Measurements from ENCODE around the gene FMO2.

The FMO2 gene

GRCh38 chr1:171185091-171185490, at the start of gene FMO2:
Gene FMO2 (plus strand): TSS chr1:171185300. CDS start chr1:171185714, 414 bp downstream.
- DNase-seq (ENCODE audit: low spot score): no peak

- DNase-seq (ENCODE audit: low spot score): no peak
Measured at GRCh38 chr1:171137580-171137979, 47.5 kb upstream of the FMO2 start.

- no peak for DNase-seq (ENCODE audit: low spot score)
Measured at GRCh38 chr1:171138980-171139379, 46.1 kb upstream of the FMO2 start.

GRCh38 chr1:171139890-171140289, 45.2 kb upstream of the FMO2 start:
- DNase-seq (ENCODE audit: low spot score): no peak

GRCh38 chr1:171140401-171140800, 44.7 kb upstream of the FMO2 start:
- no peak for DNase-seq (ENCODE audit: low spot score)

GRCh38 chr1:171140956-171141687, 44.0 kb upstream of the FMO2 start:
- DNase-seq (ENCODE audit: low spot score): no peak

- DNase-seq (ENCODE audit: low spot score): peak; percentile 38
Measured at GRCh38 chr1:171141688-171142415, 43.2 kb upstream of the FMO2 start.

GRCh38 chr1:171142416-171143385, 42.4 kb upstream of the FMO2 start:
- DNase-seq (ENCODE audit: low spot score): peak; percentile 15

- DNase-seq (ENCODE audit: low spot score): no peak
Measured at GRCh38 chr1:171150156-171150555, 34.9 kb upstream of the FMO2 start.

- no peak for DNase-seq (ENCODE audit: low spot score)
Measured at GRCh38 chr1:171152549-171152948, 32.6 kb upstream of the FMO2 start.

- DNase-seq (ENCODE audit: low spot score): no peak
Measured at GRCh38 chr1:171155484-171155883, 29.6 kb upstream of the FMO2 start.

GRCh38 chr1:171158096-171158495, 27.0 kb upstream of the FMO2 start:
- DNase-seq (ENCODE audit: low spot score): no peak

GRCh38 chr1:171158551-171158950, 26.5 kb upstream of the FMO2 start:
- no peak for DNase-seq (ENCODE audit: low spot score)

GRCh38 chr1:171159148-171159547, 26.0 kb upstream of the FMO2 start:
- DNase-seq (ENCODE audit: low spot score): no peak

GRCh38 chr1:171160211-171160610, 24.9 kb upstream of the FMO2 start:
- DNase-seq (ENCODE audit: low spot score): no peak

- DNase-seq (ENCODE audit: low spot score): no peak
Measured at GRCh38 chr1:171160639-171161354, 24.3 kb upstream of the FMO2 start.

GRCh38 chr1:171161431-171161830, 23.7 kb upstream of the FMO2 start:
- DNase-seq (ENCODE audit: low spot score): no peak

- DNase-seq (ENCODE audit: low spot score): no peak
Measured at GRCh38 chr1:171166361-171166760, 18.7 kb upstream of the FMO2 start.

- DNase-seq (ENCODE audit: low spot score): no peak
Measured at GRCh38 chr1:171167785-171168184, 17.3 kb upstream of the FMO2 start.

- no peak for DNase-seq (ENCODE audit: low spot score)
Measured at GRCh38 chr1:171172471-171172870, 12.6 kb upstream of the FMO2 start.

- no peak for DNase-seq (ENCODE audit: low spot score)
Measured at GRCh38 chr1:171173069-171173468, 12.0 kb upstream of the FMO2 start.
